Measurements from ENCODE around the gene ZWILCH. TPM values are rescaled to one million over a fixed set of nuclear protein-coding genes. Genes with fewer than 3 reads are reported as not detected.
"Not testable (repeated sequence)": the region's sequence is repeated elsewhere in the genome, so short reads cannot be mapped to it uniquely, and the experiment has no call there.

Gene ZWILCH
- total RNA-seq, 2 experiments from 2014 or later = 21.6 to 23.3 TPM

DNA sequence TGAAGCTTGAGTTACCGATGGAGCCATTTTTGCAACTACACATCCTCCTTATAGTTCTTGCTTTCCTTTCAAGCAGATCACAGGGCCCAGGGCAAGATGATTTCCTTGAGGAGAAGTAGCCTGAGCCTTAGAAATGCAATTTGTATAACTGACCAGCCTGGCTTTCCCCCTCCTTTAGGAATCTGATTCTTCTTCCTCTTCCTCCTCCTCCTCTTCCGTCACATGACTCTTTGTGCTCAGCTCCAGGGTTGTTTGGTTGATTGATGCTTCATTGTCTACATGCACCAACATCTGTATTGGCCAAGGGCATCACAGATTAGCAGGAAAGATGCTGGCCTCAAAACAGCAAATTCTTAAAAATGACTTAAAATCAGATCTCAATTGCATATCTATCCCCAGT lies 10.9 kb upstream of the ZWILCH start:
- Mint-ChIP-seq H3K36me3 (ENCODE audit: low read depth) (peaks cover 42% of the 10 kb centered on the region), H3K4me3 (no peak overlapping the region), H3K9me3 (no peaks in the 10 kb centered on the region), H3K27ac (peak overlapping the region; percentile 25), H3K4me1 (ENCODE audit: low read depth) (peaks cover 36% of the 10 kb centered on the region), H3K27me3 (ENCODE audit: low read depth) (no peaks in the 10 kb centered on the region)
- intact Hi-C loops (cut with micrococcal nuclease) = loop anchor here (10.0 kb wide), 1 partner anchor 1189 kb away; the partner anchor contains the start of gene RNU5B-1
- DNase-seq = no peak
- CTCF ChIA-PET = interaction anchor here (1.1 kb wide), 1 partner anchor 9 kb away, joined by 4 read pairs; no protein-coding TSS in a partner anchor

DNA sequence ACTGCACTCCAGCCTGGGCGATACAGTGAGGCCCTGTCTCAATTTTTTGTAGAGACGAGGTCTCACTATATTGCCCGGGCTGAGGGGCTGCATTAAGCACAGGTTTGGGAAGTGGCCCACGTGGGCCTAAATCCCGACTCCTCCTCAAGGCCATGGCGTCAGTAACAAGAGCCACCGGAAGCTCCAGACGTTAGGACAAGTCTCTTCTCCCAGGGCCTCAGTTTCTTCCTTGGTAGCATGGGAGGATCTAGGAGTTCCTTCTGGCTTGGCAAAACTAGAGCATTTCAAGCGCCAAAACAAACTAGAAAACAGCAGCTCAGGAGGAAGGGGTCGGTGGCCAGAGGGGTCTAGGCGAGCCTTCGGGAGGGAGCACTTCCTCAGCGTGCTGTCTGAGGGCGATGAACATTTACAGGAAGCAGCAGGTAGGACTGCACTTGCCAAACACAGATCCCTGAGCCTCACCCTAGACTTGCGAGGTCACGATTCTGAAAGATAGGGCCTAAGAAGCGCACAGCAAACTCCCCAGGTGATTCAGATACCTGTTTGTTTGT lies 8.1 kb upstream of the ZWILCH start:
- Mint-ChIP-seq H3K9me3 (no peaks in the 10 kb centered on the region), H3K36me3 (ENCODE audit: low read depth) (peaks cover 60% of the 10 kb centered on the region), H3K27me3 (ENCODE audit: low read depth) (no peaks in the 10 kb centered on the region), H3K4me1 (ENCODE audit: low read depth) (peaks cover 55% of the 10 kb centered on the region), H3K27ac (peak overlapping the region; percentile 95), H3K4me3 (peak overlapping the region; percentile 89)
- DNase-seq = no peak
- CTCF ChIA-PET = interaction anchor here (0.7 to 5.9 kb wide), 11 partner anchors 9 to 246 kb away, joined by 3 to 40 read pairs (median 5); partner anchors contain the start of genes MAP2K1, TIPIN and ZWILCH
- intact Hi-C loops (cut with micrococcal nuclease) = loop anchor here (1.0 to 10.0 kb wide), 7 partner anchors 8 to 1192 kb away; partner anchors contain the start of genes MAP2K1, RNU5B-1, TIPIN and ZWILCH

- CTCF ChIA-PET = interaction anchor here (0.7 to 5.9 kb wide), 21 partner anchors 8 to 247 kb away, joined by 3 to 40 read pairs (median 4); partner anchors contain the start of genes MAP2K1, TIPIN and ZWILCH
- Mint-ChIP-seq H3K4me1 (ENCODE audit: low read depth) (peaks cover 60% of the 10 kb centered on the region), H3K9me3 (no peaks in the 10 kb centered on the region), H3K27ac (peak within 1 kb of the TSS; percentile 95), H3K36me3 (ENCODE audit: low read depth) (peaks cover 65% of the 10 kb centered on the region), H3K4me3 (peak within 1 kb of the TSS; percentile 89), H3K27me3 (ENCODE audit: low read depth) (no peaks in the 10 kb centered on the region)
- DNase-seq = peak; percentile 98
- intact Hi-C loops (cut with micrococcal nuclease) = loop anchor here (1.0 to 10.0 kb wide), 8 partner anchors 8 to 1193 kb away; partner anchors contain the start of genes MAP2K1, MEGF11, RNU5B-1 and TIPIN
These were observed 7.3 kb upstream of the ZWILCH start, which contains the start of gene SNAPC5 for GRCh38 chr15:66497502-66498455. TSS of gene SNAPC5 (minus strand) at chr15:66497762. CDS start at chr15:66497731, 31 bp downstream.

DNA sequence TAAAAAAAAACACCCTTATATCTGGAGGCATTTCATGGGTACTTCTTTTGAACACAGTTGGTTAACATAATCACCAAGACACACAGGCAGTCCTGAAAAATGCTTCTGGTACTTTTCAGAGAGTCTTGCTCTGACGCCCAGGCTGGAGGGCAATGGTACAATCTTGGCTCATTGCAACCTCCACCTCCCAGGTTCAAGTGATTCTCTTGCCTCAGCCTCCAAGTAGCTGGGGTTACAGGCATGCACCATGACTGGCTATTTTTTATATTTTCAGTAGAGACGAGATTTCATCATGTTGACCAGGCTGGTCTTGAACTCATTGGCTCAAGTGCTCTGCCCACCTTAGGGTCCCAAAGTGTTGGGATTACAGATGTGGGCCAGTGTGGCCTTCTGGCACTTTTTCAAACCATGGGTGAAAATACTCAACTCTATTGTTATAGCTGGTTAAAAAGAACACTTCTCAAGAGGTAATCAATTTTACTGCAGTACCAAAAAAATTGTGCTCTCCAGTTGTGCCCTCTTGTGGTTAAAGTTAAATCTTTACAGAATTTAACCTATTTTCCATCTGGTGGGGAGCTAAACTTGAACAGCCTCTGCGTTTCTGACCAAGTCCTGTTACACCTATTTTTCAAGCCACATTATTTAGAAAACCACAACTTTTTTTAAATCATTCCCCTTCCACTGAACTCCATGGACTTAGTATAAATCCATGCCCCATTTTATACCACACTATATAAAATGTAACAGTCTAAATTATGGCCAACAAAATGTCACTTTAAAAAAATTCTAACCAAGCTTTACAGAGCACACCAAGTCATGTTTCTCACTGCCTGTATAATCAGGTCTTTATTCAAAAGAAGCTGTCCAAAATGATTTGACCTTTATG lies 6.4 kb upstream of the ZWILCH start:
- peaks cover 69% of the 10 kb centered on the region for H3K36me3 Mint-ChIP-seq (ENCODE audit: low read depth)
- intact Hi-C loops (cut with micrococcal nuclease) = loop anchor here (2.0 to 10.0 kb wide), 3 partner anchors 96 to 1194 kb away; partner anchors contain the start of genes MEGF11 and RNU5B-1
- H3K4me1 Mint-ChIP-seq (ENCODE audit: low read depth) = peaks cover 61% of the 10 kb centered on the region
- peak; percentile 14 for DNase-seq
- CTCF ChIA-PET = interaction anchor here (0.7 to 5.9 kb wide), 18 partner anchors 8 to 248 kb away, joined by 3 to 40 read pairs (median 4); partner anchors contain the start of genes MAP2K1, TIPIN and ZWILCH
- peak overlapping the region; percentile 95 for H3K27ac Mint-ChIP-seq
- H3K4me3 Mint-ChIP-seq = no peak overlapping the region
- no peaks in the 10 kb centered on the region for H3K9me3 Mint-ChIP-seq
- no peaks in the 10 kb centered on the region for H3K27me3 Mint-ChIP-seq (ENCODE audit: low read depth)

GRCh38 chr15:66500346-66500745 lies 4.8 kb upstream of the ZWILCH start:
- peaks cover 54% of the 10 kb centered on the region for H3K4me1 Mint-ChIP-seq (ENCODE audit: low read depth)
- CTCF ChIA-PET = interaction anchor here (0.6 to 5.9 kb wide), 2 partner anchors 114 to 122 kb away, joined by 4 to 40 read pairs; partner anchors contain the start of gene MAP2K1
- peaks cover 71% of the 10 kb centered on the region for H3K36me3 Mint-ChIP-seq (ENCODE audit: low read depth)
- H3K4me3 Mint-ChIP-seq; intact Hi-C loops (cut with micrococcal nuclease); H3K9me3 Mint-ChIP-seq; DNase-seq; H3K27me3 Mint-ChIP-seq (ENCODE audit: low read depth): not testable (repeated sequence)
- H3K27ac Mint-ChIP-seq = peak overlapping the region; percentile 98

DNA sequence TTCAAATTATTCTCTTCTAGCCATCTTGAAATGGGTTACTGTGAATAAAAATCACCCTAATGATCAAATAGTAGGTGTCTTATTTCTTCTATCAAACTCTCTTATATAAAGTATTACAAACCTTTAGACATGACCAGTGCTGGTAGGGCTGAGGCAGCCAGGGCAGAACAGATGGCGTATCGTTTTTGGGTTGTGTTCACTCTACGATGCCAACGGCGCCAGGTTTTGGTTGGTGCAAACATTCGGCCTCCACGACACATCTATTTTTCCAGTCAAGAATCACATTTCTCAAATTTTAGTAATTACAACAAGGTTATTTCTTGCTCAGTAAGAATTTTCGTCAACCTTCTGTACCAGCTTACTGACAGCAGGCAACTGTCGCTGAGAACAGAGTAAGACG lies 2.6 kb upstream of the ZWILCH start:
- CTCF ChIA-PET = no interaction called here
- H3K9me3 Mint-ChIP-seq = no peaks in the 10 kb centered on the region
- peaks cover 58% of the 10 kb centered on the region for H3K4me1 Mint-ChIP-seq (ENCODE audit: low read depth)
- intact Hi-C loops (cut with micrococcal nuclease) = no loop called here
- peak overlapping the region; percentile 98 for H3K27ac Mint-ChIP-seq
- peak overlapping the region; percentile 99 for H3K4me3 Mint-ChIP-seq
- H3K27me3 Mint-ChIP-seq (ENCODE audit: low read depth) = no peaks in the 10 kb centered on the region
- no peak for DNase-seq
- peaks cover 62% of the 10 kb centered on the region for H3K36me3 Mint-ChIP-seq (ENCODE audit: low read depth)

DNA sequence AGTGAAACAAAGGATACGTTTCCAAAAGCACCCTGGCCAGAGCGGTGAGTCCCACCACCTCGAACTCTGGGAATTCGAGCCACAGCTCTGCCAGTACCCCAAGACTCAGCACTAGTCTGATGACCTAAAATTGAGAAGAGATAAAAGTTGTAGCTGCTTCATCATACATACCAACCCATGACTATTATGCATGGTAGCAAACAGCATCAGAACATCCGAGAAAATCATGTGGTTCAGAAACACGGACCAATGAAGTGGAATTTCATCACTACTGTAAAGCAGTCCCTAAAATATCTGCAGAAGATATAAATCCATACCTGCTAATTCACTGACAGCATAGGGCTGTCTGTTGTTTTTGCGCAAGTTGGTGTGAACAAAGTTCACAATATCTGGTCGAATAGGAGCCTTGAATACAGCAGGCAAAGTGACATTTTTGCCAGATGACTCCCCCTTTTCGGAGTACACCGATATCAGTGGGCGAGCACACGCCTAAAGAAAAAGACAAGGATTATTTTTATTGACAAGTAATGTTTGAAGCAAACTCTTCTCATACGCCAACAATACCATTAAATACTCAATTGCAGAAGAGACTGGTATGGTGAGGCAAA lies 2.0 kb upstream of the ZWILCH start:
- H3K36me3 Mint-ChIP-seq (ENCODE audit: low read depth) = peaks cover 61% of the 10 kb centered on the region
- intact Hi-C loops (cut with micrococcal nuclease) = not testable (repeated sequence)

DNA sequence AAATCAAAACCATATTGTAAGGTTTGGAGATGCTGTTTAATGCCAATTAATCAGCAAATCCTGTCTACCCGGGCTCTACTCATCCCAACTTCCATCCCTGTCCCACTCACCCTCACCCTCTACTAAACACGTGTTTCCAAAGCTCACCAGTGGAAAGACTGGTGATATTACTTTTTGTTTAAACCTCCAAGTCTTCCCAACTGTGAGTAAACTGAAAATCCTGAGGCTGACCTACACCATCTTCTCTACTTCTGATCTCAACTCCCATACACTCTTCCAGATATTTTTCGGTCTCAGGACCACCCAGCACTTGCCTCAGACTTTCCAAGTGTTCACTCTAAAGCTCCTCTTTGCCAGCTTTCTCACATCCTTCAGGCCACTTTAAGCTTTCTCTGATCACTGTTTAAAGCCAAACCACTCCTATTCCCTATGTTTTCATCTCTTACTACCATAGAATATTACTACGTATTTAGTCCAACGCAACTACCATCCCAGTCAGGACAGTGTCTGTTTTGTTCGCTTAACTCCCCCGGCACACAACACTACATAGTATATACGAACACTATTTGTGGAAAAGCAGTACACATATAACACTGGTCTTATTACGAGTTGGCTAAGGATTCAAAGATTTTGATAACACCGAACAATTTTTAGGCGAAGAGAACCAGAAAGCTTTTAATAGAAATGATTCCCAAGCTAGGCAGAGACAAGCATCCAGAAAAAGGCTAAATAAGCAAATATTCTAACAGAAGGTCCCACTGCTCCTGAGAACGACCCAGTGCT lies 1.2 kb upstream of the ZWILCH start:
- Mint-ChIP-seq H3K4me1 (ENCODE audit: low read depth) (peaks cover 56% of the 10 kb centered on the region), H3K27me3 (ENCODE audit: low read depth) (no peaks in the 10 kb centered on the region), H3K4me3 (peak overlapping the region; percentile 99), H3K27ac (peak overlapping the region; percentile 98), H3K9me3 (no peaks in the 10 kb centered on the region), H3K36me3 (ENCODE audit: low read depth) (peaks cover 57% of the 10 kb centered on the region)
- intact Hi-C loops (cut with micrococcal nuclease) = loop anchor here (1.0 kb wide), 2 partner anchors 148 to 987 kb away; partner anchors contain the start of genes DPP8 and TIPIN
- DNase-seq = no peak
- CTCF ChIA-PET = interaction anchor here (0.6 kb wide), 1 partner anchor 217 kb away, joined by 3 read pairs; no protein-coding TSS in a partner anchor

More for the DNA sequence above, 2.0 kb upstream of the ZWILCH start:
- CTCF ChIA-PET; DNase-seq; H3K27me3 Mint-ChIP-seq (ENCODE audit: low read depth); H3K9me3 Mint-ChIP-seq: not testable (repeated sequence)
- Mint-ChIP-seq H3K4me1 (ENCODE audit: low read depth) (peaks cover 60% of the 10 kb centered on the region), H3K4me3 (peak overlapping the region; percentile 99), H3K27ac (peak overlapping the region; percentile 98)

DNA sequence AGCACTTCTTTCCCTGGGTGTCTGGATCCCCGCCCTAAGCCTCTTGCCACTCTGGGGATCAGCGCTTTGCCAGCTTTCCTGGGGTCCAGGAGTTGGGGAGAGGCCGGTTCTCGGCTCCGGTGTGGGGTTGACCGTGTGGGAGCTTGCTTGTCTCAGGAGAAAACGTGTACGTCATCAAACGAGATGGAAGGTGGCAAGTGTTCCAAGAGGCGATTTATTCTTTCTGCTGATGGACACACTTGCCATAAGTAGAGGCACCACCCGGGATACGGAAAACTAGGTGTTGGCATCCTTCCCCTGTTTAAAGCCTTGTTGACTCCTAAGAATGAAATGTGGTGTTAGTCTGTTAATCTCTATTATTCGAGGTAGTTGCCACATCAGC lies 295 bp downstream of the ZWILCH start:
- H3K4me3 Mint-ChIP-seq = peak overlapping the region; percentile 99
- H3K36me3 Mint-ChIP-seq (ENCODE audit: low read depth) = peaks cover 48% of the 10 kb centered on the region
- intact Hi-C loops (cut with micrococcal nuclease) = loop anchor here (1.0 to 5.0 kb wide), 2 partner anchors 8 to 197 kb away; partner anchors contain the start of genes SMAD6 and SNAPC5
- peaks cover 44% of the 10 kb centered on the region for H3K4me1 Mint-ChIP-seq (ENCODE audit: low read depth)
- no peak for DNase-seq
- H3K9me3 Mint-ChIP-seq = no peaks in the 10 kb centered on the region
- H3K27me3 Mint-ChIP-seq (ENCODE audit: low read depth) = no peaks in the 10 kb centered on the region
- H3K27ac Mint-ChIP-seq = peak overlapping the region; percentile 98
- CTCF ChIA-PET = interaction anchor here (0.6 to 3.3 kb wide), 2 partner anchors 8 to 151 kb away, joined by 3 to 13 read pairs; partner anchors contain the start of gene SNAPC5

DNA sequence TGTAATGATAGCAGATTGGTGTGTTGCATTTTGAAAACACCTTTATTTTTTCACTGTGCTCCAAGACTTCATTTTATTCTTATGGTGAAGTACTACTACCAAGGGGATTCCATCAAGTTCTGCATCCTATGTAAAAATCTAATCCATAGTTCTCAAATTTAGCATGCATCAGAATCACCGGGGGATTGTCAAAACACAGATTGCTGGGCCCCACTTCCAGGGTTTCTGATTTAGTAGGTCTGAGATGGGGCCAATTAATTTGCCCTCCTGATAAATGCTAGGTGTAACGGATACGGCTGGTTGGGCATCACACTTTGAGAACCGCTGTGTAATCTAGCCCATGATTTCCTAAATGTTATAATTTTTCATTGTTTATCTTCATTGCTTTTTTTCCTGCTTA lies 692 bp downstream of the ZWILCH start:
- H3K4me3 Mint-ChIP-seq = peak overlapping the region; percentile 99
- DNase-seq = no peak
- H3K9me3 Mint-ChIP-seq = no peaks in the 10 kb centered on the region
- intact Hi-C loops (cut with micrococcal nuclease) = loop anchor here (1.0 to 5.0 kb wide), 2 partner anchors 9 to 196 kb away; partner anchors contain the start of genes SMAD6 and SNAPC5
- H3K4me1 Mint-ChIP-seq (ENCODE audit: low read depth) = peaks cover 42% of the 10 kb centered on the region
- peak overlapping the region; percentile 98 for H3K27ac Mint-ChIP-seq
- H3K27me3 Mint-ChIP-seq (ENCODE audit: low read depth) = no peaks in the 10 kb centered on the region
- CTCF ChIA-PET = interaction anchor here (3.3 kb wide), 1 partner anchor 8 kb away, joined by 13 read pairs; the partner anchor contains the start of gene SNAPC5
- peaks cover 44% of the 10 kb centered on the region for H3K36me3 Mint-ChIP-seq (ENCODE audit: low read depth)

Data from activated naive CD4-positive, alpha-beta T cell treated with anti-CD3 and anti-CD28 coated beads for 36 hours (primary cell).